Prostate gland (tissue), 2 donors: ENCODE results near the gene TMEM120B. TPM values are rescaled to one million over a fixed set of nuclear protein-coding genes. Genes with fewer than 3 reads are reported as not detected.
"Not testable (repeated sequence)": the region's sequence is repeated elsewhere in the genome, so short reads cannot be mapped to it uniquely, and the experiment has no call there.

ENCODE experiments used
- DNase-seq: peaks from one replicate; pipeline ENCODE4 v3.0.0-alpha.2; 2019; ENCODE audit warnings: low spot score
- H3K27ac ChIP-seq, 2 donors: fragments of 200-600 bp; sonication (generic); 2 replicates each; pipeline ENCODE4 v1.5.1; 2017 to 2019
- H3K27me3 ChIP-seq: fragments of 200-600 bp; sonication (generic); replicated peaks from 2 replicates; pipeline ENCODE4 v1.5.1; 2019; ENCODE audit not compliant: insufficient read depth
- H3K36me3 ChIP-seq, 2 donors: fragments of 200-600 bp; sonication (generic); 1 replicate in 1 of 2; 2 replicates in 1 of 2; pipeline versions ENCODE4 v1.5.1 to v1.8.1; 2017 to 2019
- H3K4me1 ChIP-seq: fragments of 200-600 bp; sonication (generic); replicated peaks from 2 replicates; pipeline ENCODE4 v1.5.1; 2019
- H3K4me3 ChIP-seq, 2 donors: fragments of 200-600 bp; sonication (generic); 2 replicates each; pipeline ENCODE4 v1.5.1; 2017 to 2019
- H3K9me3 ChIP-seq: fragments of 200-600 bp; sonication (generic); 2 replicates; pipeline ENCODE4 v1.5.1; 2017
- CTCF ChIP-seq, 4 experiments: fragments of 200-600 bp in 2 of 4; fragments of 450-650 bp in 2 of 4; sonication (generic) in 2 of 4; IDR thresholded peaks; 1 replicate in 3 of 4; 2 replicates in 1 of 4; pipeline ENCODE4 v1.5.1; 2016 to 2019; ENCODE audit warnings: antibody characterized with exemption in 4 of 4, mild to moderate bottlenecking in 2 of 4, moderate library complexity in 2 of 4
- POLR2A ChIP-seq: fragments of 450-650 bp; IDR thresholded peaks from one replicate; pipeline ENCODE4 v1.6.1; 2016; ENCODE audit warnings: antibody characterized with exemption, mild to moderate bottlenecking
- POLR2AphosphoS5 ChIP-seq: sonication (generic); formaldehyde crosslinking; IDR thresholded peaks from one replicate; pipeline ENCODE4 v1.6.1; 2017; ENCODE audit warnings: antibody characterized with exemption
- WGBS: methylation state at CpG from one replicate; pipeline ENCODE4 v1.1.5; 2018; 5-methylcytosine and 5-hydroxymethylcytosine counted together
- intact Hi-C: fragments of 100-400 bp; cut with DNase I; formaldehyde crosslinking; loops from one replicate; pipeline ENCODE4 v1.14.2; 2022
- total RNA-seq, 2 donors: library from RNA; depleted of rRNA; stranded (reverse); fragments of >200 nt; gene quantifications; one replicate each; pipeline ENCODE4 v1.1.0, GENCODE V29; 2016

TMEM120B gene
- total RNA-seq, 2 donors from 2014 or later: 9.5 to 12.2 TPM

DNA sequence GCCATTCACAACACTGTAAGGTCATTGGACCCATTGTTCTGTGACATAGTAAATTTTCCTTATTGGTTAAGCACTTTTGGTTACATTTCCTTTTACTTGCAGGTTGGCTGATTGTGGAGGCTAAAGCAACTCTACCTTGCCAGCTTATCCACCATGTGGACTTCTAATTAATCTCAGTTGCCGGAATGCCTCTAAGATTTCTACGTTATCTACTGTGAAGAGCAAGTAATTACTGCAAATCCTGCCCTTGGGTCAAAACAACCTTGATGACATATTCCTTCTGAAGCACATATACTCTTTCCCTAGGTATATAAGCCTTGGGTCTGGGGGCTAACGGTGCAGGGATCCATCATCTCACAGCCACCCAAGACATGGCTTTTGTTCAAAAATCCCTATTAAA is 23.6 kb upstream of the TMEM120B start:
- H3K27me3 ChIP-seq: no peaks in the 10 kb centered on the region
- H3K36me3 ChIP-seq: no peaks in the 10 kb centered on the region
- no peaks in the 10 kb centered on the region for H3K4me1 ChIP-seq
- intact Hi-C loops: no loop called here
- no peak for TF ChIP-seq POLR2AphosphoS5
- no peak for TF ChIP-seq CTCF (IDR thresholded peaks at IDR 0.05)
- TF ChIP-seq POLR2A: no peak
- WGBS: 77% methylated on average over 3 of the region's 3 CpGs
- no peak overlapping the region for H3K4me3 ChIP-seq
- no peak for DNase-seq
- no peak overlapping the region for H3K27ac ChIP-seq
- no peaks in the 10 kb centered on the region for H3K9me3 ChIP-seq

GRCh38 chr12:121689430-121689829 is 23.1 kb upstream of the TMEM120B start:
- Histone ChIP-seq H3K4me1 (no peaks in the 10 kb centered on the region), H3K27me3 (no peaks in the 10 kb centered on the region), H3K27ac (no peak overlapping the region), H3K9me3 (no peaks in the 10 kb centered on the region), H3K36me3 (no peaks in the 10 kb centered on the region), H3K4me3 (no peak overlapping the region)
- WGBS: 82% methylated on average over 2 of the region's 2 CpGs
- no peak for DNase-seq
- TF ChIP-seq POLR2A (no peak), CTCF (IDR thresholded peaks at IDR 0.05) (no peak), POLR2AphosphoS5 (no peak)
- intact Hi-C loops: no loop called here

- H3K4me1 ChIP-seq, H3K36me3 ChIP-seq, H3K27me3 ChIP-seq, DNase-seq, H3K9me3 ChIP-seq, intact Hi-C loops, H3K4me3 ChIP-seq, H3K27ac ChIP-seq: not testable (repeated sequence)
- 78% methylated on average over 3 of the region's 3 CpGs for WGBS
Observed at GRCh38 chr12:121692744-121693143, 19.8 kb upstream of the TMEM120B start.

DNA sequence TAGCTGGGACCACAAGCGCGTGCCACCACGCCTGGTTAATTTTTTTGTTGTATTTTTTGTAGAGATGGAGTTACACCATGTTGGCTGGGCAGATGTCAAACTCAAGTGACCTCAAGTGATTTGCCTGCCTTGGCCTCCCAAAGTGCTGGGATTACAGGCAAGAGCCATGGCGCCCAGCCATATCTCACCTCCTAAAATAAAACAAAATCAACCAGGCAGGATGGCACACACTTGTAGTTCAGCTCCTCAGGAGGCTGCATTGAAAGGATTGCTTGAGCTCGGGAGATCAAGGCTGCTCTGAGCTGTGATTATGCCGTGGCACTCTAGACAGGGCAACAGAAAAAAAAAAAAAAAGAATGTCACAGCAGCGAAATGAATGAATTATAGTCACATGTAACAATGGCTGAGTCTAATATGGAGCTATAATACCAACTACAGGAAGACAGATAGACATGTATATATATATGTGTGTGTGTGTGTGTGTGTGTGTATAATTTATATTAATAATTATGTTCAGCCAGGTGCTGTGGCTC is 19.3 kb upstream of the TMEM120B start:
- H3K27me3 ChIP-seq: no peaks in the 10 kb centered on the region
- intact Hi-C loops: no loop called here
- H3K4me3 ChIP-seq: no peak overlapping the region
- H3K9me3 ChIP-seq: no peaks in the 10 kb centered on the region
- H3K27ac ChIP-seq: no peak overlapping the region
- TF ChIP-seq POLR2AphosphoS5 (no peak), CTCF (IDR thresholded peaks at IDR 0.05) (no peak), POLR2A (no peak)
- no peaks in the 10 kb centered on the region for H3K36me3 ChIP-seq
- WGBS: 71% methylated on average over 7 of the region's 7 CpGs
- DNase-seq: no peak
- no peaks in the 10 kb centered on the region for H3K4me1 ChIP-seq

GRCh38 chr12:121697093-121697698 is 15.4 kb upstream of the TMEM120B start:
- intact Hi-C loops: loop anchor here (2.0 to 5.0 kb wide), 3 partner anchors 76 to 190 kb away; partner anchors contain the start of genes PSMD9 and RHOF
- Histone ChIP-seq H3K27me3 (no peaks in the 10 kb centered on the region), H3K36me3 (no peaks in the 10 kb centered on the region), H3K9me3 (no peaks in the 10 kb centered on the region), H3K27ac (no peak overlapping the region), H3K4me1 (no peaks in the 10 kb centered on the region), H3K4me3 (no peak overlapping the region)
- TF ChIP-seq CTCF (IDR thresholded peaks at IDR 0.05): peak; percentile 28 to 89 (median 74)
- peak; percentile 23 for TF ChIP-seq POLR2AphosphoS5
- no peak for TF ChIP-seq POLR2A
- WGBS: 45% methylated on average over 9 of the region's 9 CpGs
- peak; percentile 46 for DNase-seq

GRCh38 chr12:121697861-121698260 is 14.7 kb upstream of the TMEM120B start:
- H3K4me3 ChIP-seq, H3K36me3 ChIP-seq, H3K27ac ChIP-seq, H3K4me1 ChIP-seq, DNase-seq, H3K27me3 ChIP-seq, H3K9me3 ChIP-seq: not testable (repeated sequence)
- intact Hi-C loops: loop anchor here (2.0 to 5.0 kb wide), 3 partner anchors 75 to 189 kb away; partner anchors contain the start of genes PSMD9 and RHOF
- 97% methylated on average over 6 of the region's 6 CpGs for WGBS
